Superior temporal gyrus (tissue), 1 donor: ENCODE results near the gene FAM90A1.
"Not testable (repeated sequence)": the region's sequence is repeated elsewhere in the genome, so short reads cannot be mapped to it uniquely, and the experiment has no call there.

ENCODE experiments used
- DNase-seq: peaks from one replicate; pipeline ENCODE4 v3.0.0-alpha.2; 2016; ENCODE audit errors: extremely low spot score

The FAM90A1 gene

GRCh38 chr12:8226992-8227731 is at the start of gene FAM90A1:
Gene FAM90A1 (minus strand): TSS chr12:8227618. CDS start chr12:8224832, 2,786 bp downstream.
- DNase-seq: not testable (repeated sequence)

- not testable (repeated sequence) for DNase-seq
Measured at GRCh38 chr12:8276397-8276796, 49.0 kb upstream of the FAM90A1 start.

- not testable (repeated sequence) for DNase-seq
Measured at GRCh38 chr12:8266706-8267105, 39.3 kb upstream of the FAM90A1 start.

DNA sequence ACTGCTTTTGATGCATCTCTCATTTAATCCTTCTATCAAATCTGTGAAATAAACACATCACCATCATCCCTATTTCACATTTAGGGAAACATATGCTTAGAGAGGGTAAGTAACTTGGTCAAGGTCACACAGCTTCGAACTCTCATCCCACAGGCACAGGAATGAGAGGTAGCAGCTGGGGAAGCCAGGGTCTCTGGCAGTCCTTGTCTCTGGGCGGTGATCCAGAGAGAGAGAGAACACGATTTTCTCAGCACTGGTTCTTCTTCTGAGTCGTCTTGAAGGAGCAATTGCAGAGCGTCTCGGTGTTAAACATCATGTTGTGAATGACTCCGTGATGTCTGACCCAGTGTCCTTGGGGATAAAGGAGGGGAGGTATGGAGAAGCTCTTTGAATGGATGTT is 36.8 kb upstream of the FAM90A1 start:
- not testable (repeated sequence) for DNase-seq

- DNase-seq: not testable (repeated sequence)
Measured at GRCh38 chr12:8261111-8261554, 33.7 kb upstream of the FAM90A1 start.

DNA sequence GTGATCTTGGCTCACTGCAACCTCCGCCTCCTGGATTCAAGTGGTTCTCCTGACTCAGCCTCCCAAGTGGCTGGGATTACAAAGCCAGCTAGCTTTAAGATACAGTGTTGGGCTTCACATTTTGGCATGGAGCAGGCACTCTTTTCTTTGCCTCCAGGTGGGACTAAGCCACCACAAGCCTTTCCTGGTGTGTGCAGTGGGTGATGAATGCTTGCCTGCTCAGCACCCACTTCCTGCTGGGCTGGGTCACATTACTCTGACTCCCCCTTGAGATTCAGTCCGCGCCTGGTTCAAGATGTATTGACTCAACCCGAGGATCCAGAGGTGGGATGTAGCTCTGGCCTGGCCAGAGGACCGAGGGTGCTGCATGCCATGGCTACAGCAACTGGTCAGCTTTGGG is 28.9 kb upstream of the FAM90A1 start:
- DNase-seq: not testable (repeated sequence)

DNA sequence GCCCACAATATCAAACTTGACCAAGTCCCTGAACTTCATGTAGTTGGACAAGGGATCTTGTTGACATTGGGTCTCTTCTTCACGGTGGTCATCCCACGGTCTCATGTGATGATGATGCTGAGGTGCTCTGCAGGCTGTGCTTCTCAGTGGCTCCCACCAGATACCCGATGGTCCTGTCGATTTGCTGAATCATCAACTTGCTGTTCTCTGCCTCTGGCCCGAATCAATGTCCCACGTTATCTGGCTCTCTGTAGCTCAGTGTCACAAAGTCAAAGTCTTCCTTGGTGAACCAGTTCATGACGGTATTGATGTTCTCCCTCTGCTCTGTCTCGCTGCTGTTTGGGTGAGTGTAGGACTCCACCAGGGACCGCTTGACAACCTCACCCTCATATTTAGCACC is 27.3 kb upstream of the FAM90A1 start:
- DNase-seq: not testable (repeated sequence)

- not testable (repeated sequence) for DNase-seq
Measured at GRCh38 chr12:8252056-8252818, 24.8 kb upstream of the FAM90A1 start.

DNA sequence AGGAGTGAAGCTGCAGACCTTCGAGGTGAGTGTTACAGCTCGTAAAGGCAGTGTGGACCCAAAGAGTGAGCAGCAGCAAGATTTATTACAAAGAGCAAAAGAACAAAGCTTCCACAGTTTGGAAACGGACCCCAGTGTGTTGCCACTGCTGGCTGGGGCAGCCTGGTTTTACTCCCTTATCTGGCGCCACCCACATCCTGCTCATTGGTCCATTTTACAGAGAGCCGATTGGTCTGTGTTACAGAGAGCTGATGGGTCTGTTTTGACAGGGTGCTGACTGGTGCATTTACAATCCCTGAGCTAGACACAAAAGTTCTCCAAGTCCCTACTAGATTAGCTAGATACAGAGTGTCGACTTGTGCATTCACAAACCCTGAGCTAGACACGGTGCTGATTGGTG is 24.2 kb upstream of the FAM90A1 start:
- DNase-seq: not testable (repeated sequence)

GRCh38 chr12:8246941-8247535 is 19.6 kb upstream of the FAM90A1 start:
- DNase-seq: not testable (repeated sequence)

- DNase-seq: peak; percentile 10
Measured at GRCh38 chr12:8243682-8244161, 16.3 kb upstream of the FAM90A1 start.

DNA sequence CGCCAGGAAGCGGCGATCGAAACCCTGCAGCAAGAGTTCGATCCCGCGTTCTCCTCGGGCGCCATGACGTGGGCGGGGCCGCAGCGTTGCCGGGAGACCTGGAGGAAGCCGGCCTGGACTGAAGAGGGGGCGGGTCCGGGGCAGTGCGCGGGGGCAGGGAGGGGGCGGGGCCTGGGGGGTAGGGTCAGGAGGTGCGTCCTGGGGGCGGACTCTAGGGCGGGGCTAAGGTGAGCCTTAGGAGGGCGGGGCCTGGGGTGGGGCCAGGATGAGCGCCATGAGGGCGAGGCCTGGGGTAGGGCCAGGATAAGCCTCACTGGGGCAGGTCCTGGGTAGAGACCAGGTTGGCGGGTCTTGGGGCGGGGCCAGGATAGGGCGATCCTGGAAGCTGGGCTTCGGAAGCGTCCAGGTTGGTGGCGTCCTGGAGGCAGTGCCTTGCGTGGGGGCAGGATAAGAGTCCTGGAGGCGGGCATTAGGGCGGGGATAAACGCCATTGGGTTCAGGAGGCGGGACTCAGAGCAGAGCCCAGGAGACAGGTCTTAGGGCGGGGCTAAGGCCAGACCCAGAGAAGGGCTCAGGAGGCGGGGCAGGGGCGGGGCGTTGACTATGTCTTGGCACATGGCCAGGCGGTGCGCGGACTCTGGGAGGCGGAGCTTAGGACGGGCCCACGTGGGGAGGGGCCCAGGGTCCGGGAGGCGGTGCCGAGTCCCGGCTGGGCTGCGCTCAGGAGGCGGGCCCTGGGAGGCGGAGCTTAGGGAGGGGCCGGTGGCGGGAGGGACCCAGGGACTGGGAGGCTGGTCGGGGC is 15.7 kb upstream of the FAM90A1 start:
- DNase-seq: peak; percentile 94

DNA sequence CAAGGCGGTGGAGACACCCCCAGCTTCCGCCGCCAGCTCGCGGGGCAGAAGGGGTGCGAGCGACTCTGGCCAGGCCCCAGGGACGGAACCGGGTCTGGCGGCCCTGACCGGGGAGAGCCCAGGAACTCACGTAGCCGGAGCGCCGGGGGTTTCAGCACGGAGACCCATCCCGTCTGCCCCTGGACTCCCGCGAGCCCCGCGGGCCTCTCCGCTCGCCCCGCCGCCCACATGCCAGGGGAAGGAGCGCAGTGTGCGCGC is 15.1 kb upstream of the FAM90A1 start:
- not testable (repeated sequence) for DNase-seq

GRCh38 chr12:8241917-8242621 is 14.7 kb upstream of the FAM90A1 start:
- DNase-seq: peak; percentile 11

GRCh38 chr12:8240340-8241114 is 13.1 kb upstream of the FAM90A1 start:
- DNase-seq: not testable (repeated sequence)

- DNase-seq: not testable (repeated sequence)
Measured at GRCh38 chr12:8237031-8237430, 9.6 kb upstream of the FAM90A1 start.

DNA sequence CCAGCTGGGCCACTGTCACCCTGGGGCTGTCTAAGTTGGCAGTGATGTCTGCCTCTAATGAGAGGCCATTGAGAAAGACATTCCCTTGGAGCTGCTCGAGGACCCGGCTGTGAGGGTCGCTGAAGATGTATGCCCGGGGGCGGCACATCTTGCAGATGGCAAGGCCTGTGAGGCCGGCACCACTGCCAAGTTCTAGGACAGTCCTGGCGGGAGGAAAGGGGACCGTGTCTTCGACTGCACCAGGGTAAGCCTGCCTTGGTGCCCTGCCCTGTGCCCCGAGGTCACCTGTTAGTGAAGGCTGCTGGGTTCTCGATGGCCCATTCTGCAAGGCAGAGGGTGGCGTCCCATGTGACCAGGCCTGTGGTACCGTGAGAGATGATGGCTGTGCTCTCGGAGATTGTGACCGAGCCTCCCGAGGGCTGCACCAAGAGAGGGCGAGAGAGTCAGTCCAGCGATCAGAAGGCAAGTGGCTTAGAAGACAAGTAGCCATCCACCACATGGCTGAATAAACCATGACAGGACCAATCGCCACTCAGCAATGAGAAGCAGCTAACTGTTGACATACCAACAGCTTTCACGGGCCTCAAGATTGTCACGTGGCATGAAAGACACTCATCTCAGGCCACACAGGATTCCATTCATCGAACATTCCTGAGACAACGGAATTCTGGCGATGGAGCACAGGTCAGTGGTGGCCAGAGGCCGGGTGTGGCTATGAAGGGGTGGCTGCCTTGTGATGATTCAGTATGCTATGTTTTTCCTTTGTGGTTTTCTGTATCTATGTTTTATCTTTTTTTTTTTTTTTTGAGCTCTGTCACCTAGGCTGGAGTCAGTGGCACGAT is 8.1 kb upstream of the FAM90A1 start:
- DNase-seq: not testable (repeated sequence)

DNA sequence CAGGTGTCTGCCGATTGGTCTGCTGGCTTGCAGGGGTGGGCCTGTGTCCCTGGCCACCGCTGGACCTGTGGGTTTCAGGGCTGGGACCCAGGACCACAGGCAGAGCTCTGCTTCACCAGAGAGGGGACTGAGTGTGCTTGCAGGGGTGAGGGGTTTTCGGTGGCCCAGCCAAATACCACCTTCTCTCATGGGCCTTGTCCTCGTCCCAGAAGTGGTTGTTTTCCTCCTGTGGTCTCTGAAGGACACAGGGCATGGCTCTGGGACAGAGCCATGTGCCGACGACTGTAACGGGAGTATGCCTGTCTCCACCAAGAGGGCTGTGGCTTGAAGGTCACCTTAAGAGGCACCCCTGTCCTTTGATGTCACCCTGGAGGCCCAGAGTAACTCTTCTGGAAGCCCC is 7.3 kb upstream of the FAM90A1 start:
- DNase-seq: not testable (repeated sequence)

- not testable (repeated sequence) for DNase-seq
Measured at GRCh38 chr12:8233935-8234495, 6.6 kb upstream of the FAM90A1 start.
